ENCODE data around the gene RRN3.
"Not testable (repeated sequence)": the region's sequence is repeated elsewhere in the genome, so short reads cannot be mapped to it uniquely, and the experiment has no call there.

RRN3 gene

DNA sequence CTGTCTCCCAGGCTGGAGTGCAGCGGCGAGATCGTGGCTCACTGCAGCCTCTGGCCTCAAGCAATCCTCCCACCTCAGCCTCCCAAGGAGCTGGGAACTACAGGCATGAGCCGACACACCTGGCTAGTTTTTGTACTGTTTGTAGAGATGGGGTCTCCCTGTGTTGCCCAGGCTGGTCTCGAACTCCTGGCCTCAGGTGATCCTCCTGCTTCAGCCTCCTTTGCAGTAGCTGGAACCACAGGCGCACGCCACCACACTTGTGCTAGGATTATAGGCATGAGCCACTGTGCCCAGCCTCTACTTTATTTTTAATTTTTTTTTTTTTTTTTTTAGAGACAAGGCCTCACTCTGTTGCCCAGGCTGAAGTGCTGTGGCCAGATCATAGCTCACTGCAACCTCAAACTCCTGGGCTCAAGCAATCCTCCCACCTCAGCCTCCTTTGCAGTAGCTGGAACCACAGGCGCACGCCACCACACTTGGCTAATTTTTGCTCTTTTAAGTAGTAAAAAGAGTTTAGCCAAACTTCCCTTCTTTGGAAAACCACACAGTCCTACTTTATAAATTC lies 42.6 kb downstream of the RRN3 start:
- DNase-seq (ENCODE audit: low spot score), result no peak

- DNase-seq (ENCODE audit: low spot score), result not testable (repeated sequence)
These were observed 43.6 kb downstream of the RRN3 start for GRCh38 chr16:15050440-15050839.

DNA sequence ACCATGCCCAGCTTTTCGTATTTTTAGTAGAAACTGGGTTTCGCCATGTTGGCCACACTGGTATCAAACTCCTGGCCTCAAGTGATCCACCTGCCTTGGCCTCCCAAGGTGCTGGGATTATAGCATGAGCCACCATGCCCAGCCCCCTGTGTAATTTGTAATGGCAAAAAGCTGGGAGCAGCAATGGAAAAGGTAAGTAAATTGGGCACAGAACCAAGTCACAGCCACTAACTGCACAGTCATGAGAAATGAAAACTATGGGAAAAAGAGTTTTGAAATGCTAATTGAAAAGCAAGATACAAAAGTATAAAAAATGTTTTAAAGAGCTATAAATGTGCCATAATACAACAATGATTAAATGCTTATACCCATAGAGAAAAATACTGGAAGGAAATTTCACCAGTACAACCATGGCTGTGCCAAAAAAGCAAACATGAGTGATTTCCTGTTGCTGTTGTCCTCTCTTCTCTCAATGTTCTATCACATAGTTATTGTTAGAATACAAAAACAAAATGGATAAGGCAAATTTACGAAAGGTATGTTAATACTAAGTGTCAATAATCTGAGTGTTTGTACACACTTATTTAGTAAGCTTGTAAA lies 44.4 kb downstream of the RRN3 start:
- no peak for DNase-seq (ENCODE audit: low spot score)

DNA sequence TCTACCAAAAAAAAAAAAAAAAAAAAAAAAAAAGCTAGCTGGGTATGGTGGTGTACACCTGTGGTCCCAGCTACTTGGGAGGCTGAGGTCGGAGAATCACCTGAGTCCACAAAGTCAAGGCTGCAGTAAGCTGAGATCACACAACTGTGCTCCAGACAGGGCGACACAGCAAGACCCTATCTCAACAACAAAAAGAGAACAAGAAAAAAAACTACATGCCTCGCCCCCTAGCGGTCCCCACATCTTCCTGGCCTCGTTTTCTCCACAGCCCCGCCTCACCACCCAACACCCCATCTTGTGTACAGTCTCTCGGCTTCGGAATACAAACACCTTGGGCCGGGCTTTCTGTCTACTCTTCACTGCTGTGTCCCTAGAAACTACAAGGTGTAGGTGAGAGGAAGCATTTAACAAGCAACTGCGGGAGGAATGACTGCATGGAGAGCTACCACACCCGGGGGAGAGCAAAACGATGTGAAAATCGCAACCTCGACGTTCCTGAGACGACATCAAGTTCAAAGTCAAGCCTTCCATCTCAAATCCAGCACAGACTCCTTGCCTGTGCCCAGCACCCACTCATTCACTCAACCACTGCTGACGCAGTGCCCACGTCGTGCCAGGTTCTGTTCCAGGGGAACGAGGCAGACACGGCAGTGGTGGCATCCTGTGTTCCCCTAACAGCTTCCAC lies 47.2 kb downstream of the RRN3 start:
- no peak for DNase-seq (ENCODE audit: low spot score)

- DNase-seq (ENCODE audit: low spot score), result not testable (repeated sequence)
These were observed 48.8 kb downstream of the RRN3 start for GRCh38 chr16:15045270-15045669.

DNA sequence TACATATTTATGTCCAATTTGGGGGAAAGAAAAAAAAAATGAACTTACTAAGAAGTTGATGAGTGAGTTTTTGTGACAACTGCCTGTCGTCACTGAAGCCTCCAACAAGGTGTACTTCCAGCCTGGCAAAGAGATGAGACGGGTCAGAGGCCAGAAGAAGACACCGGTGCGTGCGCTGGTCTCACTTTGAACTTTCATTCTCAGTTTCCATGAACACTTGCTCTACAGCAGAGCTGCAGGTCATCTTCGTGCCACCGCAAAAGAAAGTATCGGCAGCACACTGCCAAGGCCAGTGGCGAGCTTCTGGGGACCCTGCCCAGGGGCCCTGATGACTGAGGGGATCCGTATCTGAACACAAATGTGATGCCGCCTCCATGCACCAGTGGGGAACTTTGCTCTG lies 49.8 kb downstream of the RRN3 start:
- no peak for DNase-seq (ENCODE audit: low spot score)

GRCh38 chr16:15043344-15043743 lies 50.7 kb downstream of the RRN3 start:
- DNase-seq (ENCODE audit: low spot score), result no peak

GRCh38 chr16:15041271-15042004 lies 52.6 kb downstream of the RRN3 start:
- DNase-seq (ENCODE audit: low spot score), result no peak

- peak; percentile 51 for DNase-seq (ENCODE audit: low spot score)
These were observed 55.4 kb downstream of the RRN3 start for GRCh38 chr16:15038689-15039088.

GRCh38 chr16:15037745-15038144 lies 56.3 kb downstream of the RRN3 start:
- DNase-seq (ENCODE audit: low spot score), result no peak

GRCh38 chr16:15037003-15037402 lies 57.1 kb downstream of the RRN3 start:
- no peak for DNase-seq (ENCODE audit: low spot score)

DNA sequence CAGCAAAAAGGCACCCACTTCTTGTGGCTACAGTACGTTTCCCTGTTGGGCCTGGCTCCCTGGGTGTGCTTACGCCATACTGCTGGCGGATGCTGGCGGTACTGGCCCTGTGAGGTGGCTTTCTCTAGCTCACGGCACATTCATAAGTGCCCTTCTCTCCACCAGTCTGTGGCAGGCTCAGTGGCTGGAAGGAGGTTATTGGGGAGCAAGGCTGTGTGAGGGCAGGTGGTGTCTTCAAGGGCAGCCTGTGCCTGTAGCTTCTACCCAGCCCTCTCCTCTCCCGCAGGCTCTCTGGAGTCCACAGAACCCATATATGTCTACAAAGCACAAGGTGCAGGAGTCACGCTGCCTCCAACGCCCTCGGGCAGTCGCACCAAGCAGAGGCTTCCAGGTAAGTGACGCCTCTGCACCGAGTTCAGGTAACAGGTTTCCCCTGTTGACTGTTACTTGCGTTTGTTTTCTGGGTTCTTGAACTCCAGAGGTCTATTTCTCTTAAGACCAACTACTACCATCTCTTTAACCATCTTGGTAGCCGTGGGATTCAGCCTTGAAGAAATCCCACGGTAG lies 58.8 kb downstream of the RRN3 start:
- no peak for DNase-seq (ENCODE audit: low spot score)

GRCh38 chr16:15034266-15035162 lies 59.6 kb downstream of the RRN3 start:
- no peak for DNase-seq (ENCODE audit: low spot score)

DNA sequence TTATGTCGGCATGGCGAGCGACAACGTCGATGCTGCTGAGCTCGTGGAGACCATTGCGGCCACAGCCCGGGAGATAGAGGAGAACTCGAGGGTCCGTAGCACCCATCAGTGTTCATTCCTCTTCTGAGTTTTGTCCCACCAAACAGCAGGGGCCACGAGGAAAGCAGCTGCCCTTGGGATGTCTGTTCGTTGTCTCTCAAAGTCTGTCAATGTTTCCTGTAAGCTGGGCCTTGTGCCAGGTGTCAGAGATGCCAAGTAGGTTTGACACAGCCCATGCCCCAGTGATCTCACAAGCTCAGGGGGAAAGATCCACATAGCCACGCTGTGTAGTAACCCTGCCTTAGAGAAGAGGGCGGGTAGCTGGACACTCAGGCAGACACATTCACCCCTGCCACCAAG lies 60.8 kb downstream of the RRN3 start:
- DNase-seq (ENCODE audit: low spot score), result no peak

GRCh38 chr16:15032547-15033308 lies 61.3 kb downstream of the RRN3 start:
- no peak for DNase-seq (ENCODE audit: low spot score)

DNA sequence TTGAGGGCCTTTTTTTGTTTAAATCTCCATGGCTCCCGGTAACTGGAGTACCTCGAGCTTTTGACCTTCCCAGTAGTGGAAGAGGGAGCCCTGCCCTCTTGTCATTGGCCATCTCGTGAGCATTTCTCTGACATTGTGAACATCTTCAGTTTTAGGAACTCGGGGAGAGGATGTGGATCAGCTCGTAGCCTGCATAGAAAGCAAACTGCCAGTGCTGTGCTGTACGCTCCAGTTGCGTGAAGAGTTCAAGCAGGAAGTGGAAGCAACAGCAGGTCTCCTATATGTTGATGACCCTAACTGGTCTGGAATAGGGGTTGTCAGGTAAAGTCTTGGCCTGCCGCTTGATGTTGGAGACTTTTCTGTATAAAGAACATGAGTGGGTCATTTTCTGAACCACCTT lies 62.5 kb downstream of the RRN3 start:
- no peak for DNase-seq (ENCODE audit: low spot score)

- no peak for DNase-seq (ENCODE audit: low spot score)
These were observed 62.9 kb downstream of the RRN3 start for GRCh38 chr16:15031179-15031578.

- not testable (repeated sequence) for DNase-seq (ENCODE audit: low spot score)
These were observed 64.3 kb downstream of the RRN3 start for GRCh38 chr16:15029749-15030148.

GRCh38 chr16:15028801-15029698 lies 65.0 kb downstream of the RRN3 start:
- DNase-seq (ENCODE audit: low spot score), result not testable (repeated sequence)

DNA sequence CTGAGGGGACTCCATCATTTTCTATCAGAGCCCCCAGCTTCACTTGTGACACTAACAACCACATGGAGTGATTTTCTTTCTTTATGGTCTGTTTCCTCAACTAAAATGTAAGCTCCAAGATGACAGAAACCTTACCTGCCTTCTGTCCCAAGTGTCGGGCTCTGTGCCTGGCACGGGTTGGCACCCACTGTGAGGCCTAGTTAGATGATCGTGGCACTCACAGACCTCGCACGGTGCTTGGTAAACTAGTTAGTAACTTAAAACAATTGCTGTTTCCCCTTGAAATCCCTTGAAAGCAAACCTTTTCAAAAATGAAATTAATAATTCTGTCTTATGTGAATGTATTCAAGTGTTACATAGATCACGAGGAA lies 65.7 kb downstream of the RRN3 start:
- DNase-seq (ENCODE audit: low spot score), result not testable (repeated sequence)
